Measurements from ENCODE around the gene TALDO1. TPM values are rescaled to one million over a fixed set of nuclear protein-coding genes. Genes with fewer than 3 reads are reported as not detected.

Gene TALDO1
- total RNA-seq, 1 donor from 2014 or later = 155 TPM

- no peak overlapping the region for H3K4me3 Mint-ChIP-seq (ENCODE audit: unreplicated experiment)
Measured at GRCh38 chr11:724778-725386, 22.4 kb upstream of the TALDO1 start.

GRCh38 chr11:725624-726202 is 21.6 kb upstream of the TALDO1 start:
- Histone ChIP-seq H3K27ac (ENCODE audit: low read depth, low read length) (no peak overlapping the region), H3K4me3 (ENCODE audit: insufficient read depth, low read depth, low read length) (no peak overlapping the region), H3K4me1 (ENCODE audit: insufficient read depth, low read length) (peaks cover 26% of the 10 kb centered on the region), H3K9me3 (ENCODE audit: insufficient read depth, low read depth, low read length) (no peaks in the 10 kb centered on the region), H3K79me2 (ENCODE audit: insufficient read depth, low read length) (no peaks in the 10 kb centered on the region), H3K36me3 (ENCODE audit: insufficient read depth, low read length) (no peaks in the 10 kb centered on the region), H2AFZ (ENCODE audit: low read depth, low read length) (no peak overlapping the region), H3K27me3 (ENCODE audit: insufficient read depth, low read length) (peaks cover 5% of the 10 kb centered on the region), H4K20me1 (ENCODE audit: insufficient read depth, low read length) (peaks cover 41% of the 10 kb centered on the region), H3K9ac (ENCODE audit: low read length) (no peak overlapping the region), H3K4me2 (ENCODE audit: low read length) (peak overlapping the region; percentile 69)
- no peak for TF ChIP-seq EZH2 (IDR thresholded peaks at IDR 0.05; ENCODE audit: insufficient read depth, low read length)
- no peak for TF ChIP-seq CTCF (IDR thresholded peaks at IDR 0.05; ENCODE audit: insufficient read depth, low read depth, low read length)
- no peak for FAIRE-seq
- H3K9me3 Mint-ChIP-seq (ENCODE audit: unreplicated experiment) = no peaks in the 10 kb centered on the region
- peaks cover 5% of the 10 kb centered on the region for H3K36me3 Mint-ChIP-seq (ENCODE audit: low read depth, unreplicated experiment)
- H3K27ac Mint-ChIP-seq (ENCODE audit: unreplicated experiment) = no peak overlapping the region
- H3K27me3 Mint-ChIP-seq (ENCODE audit: low read depth, unreplicated experiment) = peaks cover 4% of the 10 kb centered on the region
- no peak for DNase-seq (ENCODE audit: low read depth)
- no peaks in the 10 kb centered on the region for H3K4me1 Mint-ChIP-seq (ENCODE audit: low read depth, unreplicated experiment)
- no peak overlapping the region for H3K4me3 Mint-ChIP-seq (ENCODE audit: unreplicated experiment)

More at GRCh38 chr11:724778-725386, 22.4 kb upstream of the TALDO1 start:
- no peaks in the 10 kb centered on the region for H3K79me2 ChIP-seq (ENCODE audit: insufficient read depth, low read length)
- FAIRE-seq = no peak
- peaks cover 26% of the 10 kb centered on the region for H3K4me1 ChIP-seq (ENCODE audit: insufficient read depth, low read length)
- no peak for DNase-seq (ENCODE audit: low read depth)
- H3K27ac Mint-ChIP-seq (ENCODE audit: unreplicated experiment) = no peak overlapping the region
- no peak overlapping the region for H3K27ac ChIP-seq (ENCODE audit: low read depth, low read length)
- H3K27me3 ChIP-seq (ENCODE audit: insufficient read depth, low read length) = peaks cover 5% of the 10 kb centered on the region
- no peaks in the 10 kb centered on the region for H3K9me3 Mint-ChIP-seq (ENCODE audit: unreplicated experiment)
- H3K36me3 ChIP-seq (ENCODE audit: insufficient read depth, low read length) = no peaks in the 10 kb centered on the region
- H3K4me2 ChIP-seq (ENCODE audit: low read length) = no peak overlapping the region
- peaks cover 44% of the 10 kb centered on the region for H4K20me1 ChIP-seq (ENCODE audit: insufficient read depth, low read length)
- H2AFZ ChIP-seq (ENCODE audit: low read depth, low read length) = no peak overlapping the region
- TF ChIP-seq CTCF (IDR thresholded peaks at IDR 0.05; ENCODE audit: insufficient read depth, low read depth, low read length) (no peak), EZH2 (IDR thresholded peaks at IDR 0.05; ENCODE audit: insufficient read depth, low read length) (no peak)
- no peak overlapping the region for H3K4me3 ChIP-seq (ENCODE audit: insufficient read depth, low read depth, low read length)
- H3K9me3 ChIP-seq (ENCODE audit: insufficient read depth, low read depth, low read length) = no peaks in the 10 kb centered on the region
- H3K36me3 Mint-ChIP-seq (ENCODE audit: low read depth, unreplicated experiment) = peaks cover 5% of the 10 kb centered on the region
- no peaks in the 10 kb centered on the region for H3K4me1 Mint-ChIP-seq (ENCODE audit: low read depth, unreplicated experiment)
- H3K27me3 Mint-ChIP-seq (ENCODE audit: low read depth, unreplicated experiment) = peaks cover 3% of the 10 kb centered on the region
- H3K9ac ChIP-seq (ENCODE audit: low read length) = no peak overlapping the region

Measured in astrocyte (in vitro differentiated cells and primary cell).